HepG2 (cell line): ENCODE measurements around the gene RGS1.

Experiments used
- ATF7 ChIP-seq, 2 experiments: fragments of 450-650 bp in 1 of 2; sonication (generic) in 1 of 2; formaldehyde crosslinking in 1 of 2; IDR thresholded peaks; 2 replicates each; pipeline versions ENCODE4 v1.4.0 to v1.6.1; 2016 to 2020; ENCODE audit warnings: antibody characterized with exemption in 1 of 2, mild to moderate bottlenecking in 1 of 2, missing genetic modification reagents in 1 of 2
- EED ChIP-seq: sonication (generic); formaldehyde crosslinking; IDR thresholded peaks from 2 replicates; pipeline ENCODE4 v1.5.0; 2020; ENCODE audit warnings: mild to moderate bottlenecking, missing genetic modification reagents
- EP300 ChIP-seq, 3 experiments: sonication (generic) in 1 of 3; formaldehyde crosslinking in 1 of 3; IDR thresholded peaks; 2 replicates each; pipeline versions ENCODE4 v1.5.1 to v1.6.1; 2011 to 2020; ENCODE audit warnings: low read depth in 2 of 3, low read length in 2 of 3, borderline replicate concordance in 1 of 3, improper control_type of control experiment in 1 of 3, mild to moderate bottlenecking in 1 of 3, missing genetic modification reagents in 1 of 3, moderate library complexity in 1 of 3
- MAF1 ChIP-seq: sonication (generic); formaldehyde crosslinking; IDR thresholded peaks from 2 replicates; pipeline ENCODE4 v1.5.0; 2020; ENCODE audit warnings: missing genetic modification reagents, borderline replicate concordance
- ZFP36L2 ChIP-seq: sonication (generic); formaldehyde crosslinking; IDR thresholded peaks from 2 replicates; pipeline ENCODE4 v1.4.0; 2020; ENCODE audit warnings: missing genetic modification reagents
- ZNF292 ChIP-seq: sonication (generic); formaldehyde crosslinking; IDR thresholded peaks from 2 replicates; pipeline ENCODE4 v1.8.1; 2022; ENCODE audit warnings: mild to moderate bottlenecking, low read depth, missing genetic modification reagents, borderline replicate concordance
- TF ChIP-seq, protein P1 (sequence below): sonication (generic); IDR thresholded peaks from 2 replicates; pipeline ENCODE4 v1.6.1; 2016; ENCODE audit warnings: low read depth, borderline replicate concordance
- TF ChIP-seq, protein P2 (sequence below): sonication (generic); formaldehyde crosslinking; IDR thresholded peaks from 2 replicates; pipeline ENCODE4 v1.4.0; 2020; ENCODE audit warnings: missing genetic modification reagents, mild to moderate bottlenecking, borderline replicate concordance
- TF ChIP-seq, protein P3 (sequence below): sonication (generic); formaldehyde crosslinking; IDR thresholded peaks from 2 replicates; pipeline ENCODE4 v1.5.0; 2020; ENCODE audit warnings: mild to moderate bottlenecking, missing genetic modification reagents, moderate library complexity
- TF ChIP-seq, protein P4 (sequence below): IDR thresholded peaks from 2 replicates; pipeline ENCODE4 v1.4.0; 2020; ENCODE audit warnings: mild to moderate bottlenecking, missing genetic modification reagents
- TF ChIP-seq, protein P5 (sequence below), 2 experiments: fragments of 450-650 bp in 1 of 2; sonication (generic) in 1 of 2; formaldehyde crosslinking in 1 of 2; IDR thresholded peaks; 2 replicates each; pipeline versions ENCODE4 v1.6.1 to v1.8.0; 2016 to 2022; ENCODE audit warnings: antibody characterized with exemption in 1 of 2, mild to moderate bottlenecking in 1 of 2, missing genetic modification reagents in 1 of 2

DNA sequence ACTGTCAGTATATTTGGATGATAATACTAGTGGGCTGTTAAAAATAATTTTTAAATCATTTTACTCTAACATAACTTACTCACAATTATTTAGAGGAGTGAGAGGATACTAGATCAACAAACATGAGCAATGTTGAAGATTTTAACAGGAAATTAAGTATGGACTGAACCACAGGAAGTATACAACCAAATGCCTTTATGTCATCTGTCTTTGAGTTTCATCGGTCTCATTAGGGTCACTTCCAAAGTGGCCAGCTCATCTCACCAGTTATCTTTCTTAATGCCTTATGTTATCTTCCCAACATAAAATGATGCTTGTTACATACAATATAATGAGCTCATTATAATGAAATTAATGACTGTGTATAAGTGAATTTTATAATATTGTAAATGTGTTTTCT is 1.5 kb upstream of the RGS1 start:
- TF ChIP-seq EP300 (IDR thresholded peaks at IDR 0.05; ENCODE audit: low read depth in 2 of 2, low read length in 2 of 2) (no peak), EP300 (CRISPR knock-in tag; IDR thresholded peaks at IDR 0.05; ENCODE audit: borderline replicate concordance) (no peak), MAF1 (CRISPR knock-in tag) (no peak), ATF7 (IDR thresholded peaks at IDR 0.05) (no peak), ATF7 (CRISPR knock-in tag; IDR thresholded peaks at IDR 0.05) (no peak), ZFP36L2 (CRISPR knock-in tag) (no peak), ZNF292 (no peak), EED (no peak)
- TF ChIP-seq, protein P1, sequence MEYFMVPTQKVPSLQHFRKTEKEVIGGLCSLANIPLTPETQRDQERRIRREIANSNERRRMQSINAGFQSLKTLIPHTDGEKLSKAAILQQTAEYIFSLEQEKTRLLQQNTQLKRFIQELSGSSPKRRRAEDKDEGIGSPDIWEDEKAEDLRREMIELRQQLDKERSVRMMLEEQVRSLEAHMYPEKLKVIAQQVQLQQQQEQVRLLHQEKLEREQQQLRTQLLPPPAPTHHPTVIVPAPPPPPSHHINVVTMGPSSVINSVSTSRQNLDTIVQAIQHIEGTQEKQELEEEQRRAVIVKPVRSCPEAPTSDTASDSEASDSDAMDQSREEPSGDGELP, result no peak
- TF ChIP-seq, protein P2, sequence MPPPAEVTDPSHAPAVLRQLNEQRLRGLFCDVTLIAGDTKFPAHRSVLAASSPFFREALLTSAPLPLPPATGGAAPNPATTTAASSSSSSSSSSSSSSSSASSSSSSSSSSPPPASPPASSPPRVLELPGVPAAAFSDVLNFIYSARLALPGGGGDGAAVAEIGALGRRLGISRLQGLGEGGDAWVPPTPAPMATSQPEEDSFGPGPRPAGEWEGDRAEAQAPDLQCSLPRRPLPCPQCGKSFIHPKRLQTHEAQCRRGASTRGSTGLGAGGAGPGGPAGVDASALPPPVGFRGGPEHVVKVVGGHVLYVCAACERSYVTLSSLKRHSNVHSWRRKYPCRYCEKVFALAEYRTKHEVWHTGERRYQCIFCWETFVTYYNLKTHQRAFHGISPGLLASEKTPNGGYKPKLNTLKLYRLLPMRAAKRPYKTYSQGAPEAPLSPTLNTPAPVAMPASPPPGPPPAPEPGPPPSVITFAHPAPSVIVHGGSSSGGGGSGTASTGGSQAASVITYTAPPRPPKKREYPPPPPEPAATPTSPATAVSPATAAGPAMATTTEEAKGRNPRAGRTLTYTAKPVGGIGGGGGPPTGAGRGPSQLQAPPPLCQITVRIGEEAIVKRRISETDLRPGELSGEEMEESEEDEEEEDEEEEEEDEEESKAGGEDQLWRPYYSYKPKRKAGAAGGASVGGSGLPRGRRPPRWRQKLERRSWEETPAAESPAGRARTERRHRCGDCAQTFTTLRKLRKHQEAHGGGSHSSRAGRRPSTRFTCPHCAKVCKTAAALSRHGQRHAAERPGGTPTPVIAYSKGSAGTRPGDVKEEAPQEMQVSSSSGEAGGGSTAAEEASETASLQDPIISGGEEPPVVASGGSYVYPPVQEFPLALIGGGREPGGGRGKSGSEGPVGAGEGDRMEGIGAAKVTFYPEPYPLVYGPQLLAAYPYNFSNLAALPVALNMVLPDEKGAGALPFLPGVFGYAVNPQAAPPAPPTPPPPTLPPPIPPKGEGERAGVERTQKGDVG, result no peak
- TF ChIP-seq, protein P3, sequence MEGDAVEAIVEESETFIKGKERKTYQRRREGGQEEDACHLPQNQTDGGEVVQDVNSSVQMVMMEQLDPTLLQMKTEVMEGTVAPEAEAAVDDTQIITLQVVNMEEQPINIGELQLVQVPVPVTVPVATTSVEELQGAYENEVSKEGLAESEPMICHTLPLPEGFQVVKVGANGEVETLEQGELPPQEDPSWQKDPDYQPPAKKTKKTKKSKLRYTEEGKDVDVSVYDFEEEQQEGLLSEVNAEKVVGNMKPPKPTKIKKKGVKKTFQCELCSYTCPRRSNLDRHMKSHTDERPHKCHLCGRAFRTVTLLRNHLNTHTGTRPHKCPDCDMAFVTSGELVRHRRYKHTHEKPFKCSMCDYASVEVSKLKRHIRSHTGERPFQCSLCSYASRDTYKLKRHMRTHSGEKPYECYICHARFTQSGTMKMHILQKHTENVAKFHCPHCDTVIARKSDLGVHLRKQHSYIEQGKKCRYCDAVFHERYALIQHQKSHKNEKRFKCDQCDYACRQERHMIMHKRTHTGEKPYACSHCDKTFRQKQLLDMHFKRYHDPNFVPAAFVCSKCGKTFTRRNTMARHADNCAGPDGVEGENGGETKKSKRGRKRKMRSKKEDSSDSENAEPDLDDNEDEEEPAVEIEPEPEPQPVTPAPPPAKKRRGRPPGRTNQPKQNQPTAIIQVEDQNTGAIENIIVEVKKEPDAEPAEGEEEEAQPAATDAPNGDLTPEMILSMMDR (CRISPR knock-in tag), result no peak
- TF ChIP-seq, protein P4, sequence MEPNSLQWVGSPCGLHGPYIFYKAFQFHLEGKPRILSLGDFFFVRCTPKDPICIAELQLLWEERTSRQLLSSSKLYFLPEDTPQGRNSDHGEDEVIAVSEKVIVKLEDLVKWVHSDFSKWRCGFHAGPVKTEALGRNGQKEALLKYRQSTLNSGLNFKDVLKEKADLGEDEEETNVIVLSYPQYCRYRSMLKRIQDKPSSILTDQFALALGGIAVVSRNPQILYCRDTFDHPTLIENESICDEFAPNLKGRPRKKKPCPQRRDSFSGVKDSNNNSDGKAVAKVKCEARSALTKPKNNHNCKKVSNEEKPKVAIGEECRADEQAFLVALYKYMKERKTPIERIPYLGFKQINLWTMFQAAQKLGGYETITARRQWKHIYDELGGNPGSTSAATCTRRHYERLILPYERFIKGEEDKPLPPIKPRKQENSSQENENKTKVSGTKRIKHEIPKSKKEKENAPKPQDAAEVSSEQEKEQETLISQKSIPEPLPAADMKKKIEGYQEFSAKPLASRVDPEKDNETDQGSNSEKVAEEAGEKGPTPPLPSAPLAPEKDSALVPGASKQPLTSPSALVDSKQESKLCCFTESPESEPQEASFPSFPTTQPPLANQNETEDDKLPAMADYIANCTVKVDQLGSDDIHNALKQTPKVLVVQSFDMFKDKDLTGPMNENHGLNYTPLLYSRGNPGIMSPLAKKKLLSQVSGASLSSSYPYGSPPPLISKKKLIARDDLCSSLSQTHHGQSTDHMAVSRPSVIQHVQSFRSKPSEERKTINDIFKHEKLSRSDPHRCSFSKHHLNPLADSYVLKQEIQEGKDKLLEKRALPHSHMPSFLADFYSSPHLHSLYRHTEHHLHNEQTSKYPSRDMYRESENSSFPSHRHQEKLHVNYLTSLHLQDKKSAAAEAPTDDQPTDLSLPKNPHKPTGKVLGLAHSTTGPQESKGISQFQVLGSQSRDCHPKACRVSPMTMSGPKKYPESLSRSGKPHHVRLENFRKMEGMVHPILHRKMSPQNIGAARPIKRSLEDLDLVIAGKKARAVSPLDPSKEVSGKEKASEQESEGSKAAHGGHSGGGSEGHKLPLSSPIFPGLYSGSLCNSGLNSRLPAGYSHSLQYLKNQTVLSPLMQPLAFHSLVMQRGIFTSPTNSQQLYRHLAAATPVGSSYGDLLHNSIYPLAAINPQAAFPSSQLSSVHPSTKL, result no peak
- TF ChIP-seq, protein P5, sequence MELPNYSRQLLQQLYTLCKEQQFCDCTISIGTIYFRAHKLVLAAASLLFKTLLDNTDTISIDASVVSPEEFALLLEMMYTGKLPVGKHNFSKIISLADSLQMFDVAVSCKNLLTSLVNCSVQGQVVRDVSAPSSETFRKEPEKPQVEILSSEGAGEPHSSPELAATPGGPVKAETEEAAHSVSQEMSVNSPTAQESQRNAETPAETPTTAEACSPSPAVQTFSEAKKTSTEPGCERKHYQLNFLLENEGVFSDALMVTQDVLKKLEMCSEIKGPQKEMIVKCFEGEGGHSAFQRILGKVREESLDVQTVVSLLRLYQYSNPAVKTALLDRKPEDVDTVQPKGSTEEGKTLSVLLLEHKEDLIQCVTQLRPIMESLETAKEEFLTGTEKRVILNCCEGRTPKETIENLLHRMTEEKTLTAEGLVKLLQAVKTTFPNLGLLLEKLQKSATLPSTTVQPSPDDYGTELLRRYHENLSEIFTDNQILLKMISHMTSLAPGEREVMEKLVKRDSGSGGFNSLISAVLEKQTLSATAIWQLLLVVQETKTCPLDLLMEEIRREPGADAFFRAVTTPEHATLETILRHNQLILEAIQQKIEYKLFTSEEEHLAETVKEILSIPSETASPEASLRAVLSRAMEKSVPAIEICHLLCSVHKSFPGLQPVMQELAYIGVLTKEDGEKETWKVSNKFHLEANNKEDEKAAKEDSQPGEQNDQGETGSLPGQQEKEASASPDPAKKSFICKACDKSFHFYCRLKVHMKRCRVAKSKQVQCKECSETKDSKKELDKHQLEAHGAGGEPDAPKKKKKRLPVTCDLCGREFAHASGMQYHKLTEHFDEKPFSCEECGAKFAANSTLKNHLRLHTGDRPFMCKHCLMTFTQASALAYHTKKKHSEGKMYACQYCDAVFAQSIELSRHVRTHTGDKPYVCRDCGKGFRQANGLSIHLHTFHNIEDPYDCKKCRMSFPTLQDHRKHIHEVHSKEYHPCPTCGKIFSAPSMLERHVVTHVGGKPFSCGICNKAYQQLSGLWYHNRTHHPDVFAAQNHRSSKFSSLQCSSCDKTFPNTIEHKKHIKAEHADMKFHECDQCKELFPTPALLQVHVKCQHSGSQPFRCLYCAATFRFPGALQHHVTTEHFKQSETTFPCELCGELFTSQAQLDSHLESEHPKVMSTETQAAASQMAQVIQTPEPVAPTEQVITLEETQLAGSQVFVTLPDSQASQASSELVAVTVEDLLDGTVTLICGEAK (IDR thresholded peaks at IDR 0.05), result no peak
- TF ChIP-seq, protein P5 (CRISPR knock-in tag; IDR thresholded peaks at IDR 0.05), result no peak
